ENCODE results near the gene NMRK1. TPM values are rescaled to one million over a fixed set of nuclear protein-coding genes. Genes with fewer than 3 reads are reported as not detected.

Gene NMRK1
- polyA plus RNA-seq, 1 donor from 2014 or later = 12.9 TPM

DNA sequence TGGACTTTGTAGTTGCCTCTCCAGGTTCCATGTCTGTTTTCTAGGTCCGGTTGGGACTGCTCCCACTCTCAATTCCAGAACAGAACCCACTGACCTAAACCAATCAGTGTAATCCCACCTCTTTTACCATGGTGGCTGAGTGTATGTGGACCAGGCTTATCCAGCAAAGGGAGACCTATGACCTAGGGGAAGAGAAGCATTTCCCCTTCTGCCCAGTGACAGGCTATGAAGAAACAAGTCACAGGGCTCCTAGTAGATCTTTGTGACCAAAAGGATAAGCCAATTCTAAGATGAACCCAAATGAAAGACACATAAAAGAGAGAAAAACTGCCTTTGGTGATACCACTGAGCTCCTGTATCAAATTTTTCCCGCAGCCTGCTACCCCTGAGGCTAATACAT lies 6.3 kb downstream of the NMRK1 start:
- no peaks in the 10 kb centered on the region for H3K79me2 ChIP-seq (replicated peaks; ENCODE audit: insufficient read depth, low read length)
- no peaks in the 10 kb centered on the region for H3K27me3 ChIP-seq (ENCODE audit: insufficient read depth, low read depth, low read length)
- H3K4me3 ChIP-seq (ENCODE audit: low read length) = no peak overlapping the region

DNA sequence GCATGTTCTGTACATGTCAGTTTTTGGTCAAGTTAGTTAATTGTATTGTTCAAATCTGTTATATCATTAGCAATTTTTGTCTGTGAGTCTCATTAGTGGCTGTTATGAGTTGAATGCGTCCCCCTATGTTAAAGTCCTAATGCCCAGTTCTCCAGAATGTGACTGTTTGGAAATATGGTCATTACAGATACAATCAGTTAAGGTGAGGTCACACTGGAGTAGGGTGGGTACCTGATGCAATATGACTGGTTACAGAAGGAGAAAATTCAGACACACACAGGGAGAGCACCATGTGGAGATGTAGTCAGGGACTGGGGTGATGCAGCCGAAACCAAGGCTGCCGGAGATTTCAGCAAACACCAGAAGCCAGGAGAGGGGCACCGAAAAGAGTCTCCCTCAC lies 15.1 kb downstream of the NMRK1 start:
- no peaks in the 10 kb centered on the region for H3F3A ChIP-seq (ENCODE audit: insufficient read depth, low read length, poor library complexity, severe bottlenecking)
- H3K27me3 ChIP-seq (ENCODE audit: insufficient read depth, low read depth, low read length) = no peaks in the 10 kb centered on the region
- no peaks in the 10 kb centered on the region for H3K79me2 ChIP-seq (replicated peaks; ENCODE audit: insufficient read depth, low read length)
- H3K36me3 ChIP-seq (ENCODE audit: insufficient read depth, low read length) = no peaks in the 10 kb centered on the region
- no peaks in the 10 kb centered on the region for H3K9me3 ChIP-seq (ENCODE audit: low read length)
- H3K9me2 ChIP-seq (ENCODE audit: insufficient read depth, low read length) = no peaks in the 10 kb centered on the region
- no peak overlapping the region for H3K4me2 ChIP-seq (ENCODE audit: low read length)
- H3K27ac ChIP-seq (ENCODE audit: low read length) = no peak overlapping the region
- no peak overlapping the region for H3K4me3 ChIP-seq (ENCODE audit: low read length)
- TF ChIP-seq, protein P1, sequence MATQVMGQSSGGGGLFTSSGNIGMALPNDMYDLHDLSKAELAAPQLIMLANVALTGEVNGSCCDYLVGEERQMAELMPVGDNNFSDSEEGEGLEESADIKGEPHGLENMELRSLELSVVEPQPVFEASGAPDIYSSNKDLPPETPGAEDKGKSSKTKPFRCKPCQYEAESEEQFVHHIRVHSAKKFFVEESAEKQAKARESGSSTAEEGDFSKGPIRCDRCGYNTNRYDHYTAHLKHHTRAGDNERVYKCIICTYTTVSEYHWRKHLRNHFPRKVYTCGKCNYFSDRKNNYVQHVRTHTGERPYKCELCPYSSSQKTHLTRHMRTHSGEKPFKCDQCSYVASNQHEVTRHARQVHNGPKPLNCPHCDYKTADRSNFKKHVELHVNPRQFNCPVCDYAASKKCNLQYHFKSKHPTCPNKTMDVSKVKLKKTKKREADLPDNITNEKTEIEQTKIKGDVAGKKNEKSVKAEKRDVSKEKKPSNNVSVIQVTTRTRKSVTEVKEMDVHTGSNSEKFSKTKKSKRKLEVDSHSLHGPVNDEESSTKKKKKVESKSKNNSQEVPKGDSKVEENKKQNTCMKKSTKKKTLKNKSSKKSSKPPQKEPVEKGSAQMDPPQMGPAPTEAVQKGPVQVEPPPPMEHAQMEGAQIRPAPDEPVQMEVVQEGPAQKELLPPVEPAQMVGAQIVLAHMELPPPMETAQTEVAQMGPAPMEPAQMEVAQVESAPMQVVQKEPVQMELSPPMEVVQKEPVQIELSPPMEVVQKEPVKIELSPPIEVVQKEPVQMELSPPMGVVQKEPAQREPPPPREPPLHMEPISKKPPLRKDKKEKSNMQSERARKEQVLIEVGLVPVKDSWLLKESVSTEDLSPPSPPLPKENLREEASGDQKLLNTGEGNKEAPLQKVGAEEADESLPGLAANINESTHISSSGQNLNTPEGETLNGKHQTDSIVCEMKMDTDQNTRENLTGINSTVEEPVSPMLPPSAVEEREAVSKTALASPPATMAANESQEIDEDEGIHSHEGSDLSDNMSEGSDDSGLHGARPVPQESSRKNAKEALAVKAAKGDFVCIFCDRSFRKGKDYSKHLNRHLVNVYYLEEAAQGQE (IDR thresholded peaks at IDR 0.05; ENCODE audit: borderline replicate concordance) = no peak
- TF ChIP-seq MXI1 (conservative IDR thresholded peaks at IDR 0.05; ENCODE audit: poor library complexity, severe bottlenecking) = no peak
- no peak for TF ChIP-seq POLR2AphosphoS5 (IDR thresholded peaks at IDR 0.05)
- no peak for TF ChIP-seq EZH2 (IDR thresholded peaks at IDR 0.05; ENCODE audit: borderline replicate concordance, insufficient read depth, low read length, poor library complexity, severe bottlenecking)
- TF ChIP-seq RAD21 (conservative IDR thresholded peaks at IDR 0.05) = no peak
- TF ChIP-seq, protein P2, sequence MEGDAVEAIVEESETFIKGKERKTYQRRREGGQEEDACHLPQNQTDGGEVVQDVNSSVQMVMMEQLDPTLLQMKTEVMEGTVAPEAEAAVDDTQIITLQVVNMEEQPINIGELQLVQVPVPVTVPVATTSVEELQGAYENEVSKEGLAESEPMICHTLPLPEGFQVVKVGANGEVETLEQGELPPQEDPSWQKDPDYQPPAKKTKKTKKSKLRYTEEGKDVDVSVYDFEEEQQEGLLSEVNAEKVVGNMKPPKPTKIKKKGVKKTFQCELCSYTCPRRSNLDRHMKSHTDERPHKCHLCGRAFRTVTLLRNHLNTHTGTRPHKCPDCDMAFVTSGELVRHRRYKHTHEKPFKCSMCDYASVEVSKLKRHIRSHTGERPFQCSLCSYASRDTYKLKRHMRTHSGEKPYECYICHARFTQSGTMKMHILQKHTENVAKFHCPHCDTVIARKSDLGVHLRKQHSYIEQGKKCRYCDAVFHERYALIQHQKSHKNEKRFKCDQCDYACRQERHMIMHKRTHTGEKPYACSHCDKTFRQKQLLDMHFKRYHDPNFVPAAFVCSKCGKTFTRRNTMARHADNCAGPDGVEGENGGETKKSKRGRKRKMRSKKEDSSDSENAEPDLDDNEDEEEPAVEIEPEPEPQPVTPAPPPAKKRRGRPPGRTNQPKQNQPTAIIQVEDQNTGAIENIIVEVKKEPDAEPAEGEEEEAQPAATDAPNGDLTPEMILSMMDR (IDR thresholded peaks at IDR 0.05; ENCODE audit: poor library complexity, severe bottlenecking) = no peak
- no peak for TF ChIP-seq SMC3 (conservative IDR thresholded peaks at IDR 0.05; ENCODE audit: poor library complexity)
- no peaks in the 10 kb centered on the region for H4K20me1 ChIP-seq (ENCODE audit: insufficient read depth)
- H2AFZ ChIP-seq (ENCODE audit: low read depth, low read length) = no peak overlapping the region
- H3K9ac ChIP-seq (ENCODE audit: low read length) = no peak overlapping the region

More for the DNA sequence above, 6.3 kb downstream of the NMRK1 start:
- no peaks in the 10 kb centered on the region for H3K36me3 ChIP-seq (ENCODE audit: insufficient read depth, low read length)
- no peak overlapping the region for H3K9ac ChIP-seq (ENCODE audit: low read length)
- no peaks in the 10 kb centered on the region for H4K20me1 ChIP-seq (ENCODE audit: insufficient read depth)
- no peak overlapping the region for H3K4me2 ChIP-seq (ENCODE audit: low read length)
- H3F3A ChIP-seq (ENCODE audit: insufficient read depth, low read length, poor library complexity, severe bottlenecking) = no peaks in the 10 kb centered on the region
- TF ChIP-seq TAF1 (IDR thresholded peaks at IDR 0.05; ENCODE audit: low read depth) (no peak), EP300 (conservative IDR thresholded peaks at IDR 0.05; ENCODE audit: poor library complexity, severe bottlenecking) (no peak), SMC3 (conservative IDR thresholded peaks at IDR 0.05; ENCODE audit: poor library complexity) (no peak), EZH2 (IDR thresholded peaks at IDR 0.05; ENCODE audit: borderline replicate concordance, insufficient read depth, low read length, poor library complexity, severe bottlenecking) (no peak), POLR2AphosphoS5 (IDR thresholded peaks at IDR 0.05) (no peak), RAD21 (conservative IDR thresholded peaks at IDR 0.05) (no peak), MXI1 (conservative IDR thresholded peaks at IDR 0.05; ENCODE audit: poor library complexity, severe bottlenecking) (no peak)
- TF ChIP-seq, protein P2 (IDR thresholded peaks at IDR 0.05; ENCODE audit: poor library complexity, severe bottlenecking) = no peak
- TF ChIP-seq, protein P1 (IDR thresholded peaks at IDR 0.05; ENCODE audit: borderline replicate concordance) = no peak
- H3K9me3 ChIP-seq (ENCODE audit: low read length) = no peaks in the 10 kb centered on the region
- no peak overlapping the region for H3K27ac ChIP-seq (ENCODE audit: low read length)
- H2AFZ ChIP-seq (ENCODE audit: low read depth, low read length) = no peak overlapping the region
- H3K9me2 ChIP-seq (ENCODE audit: insufficient read depth, low read length) = no peaks in the 10 kb centered on the region
